OCI-LY3 (cell line): ENCODE measurements around the gene ACOX3.

ENCODE experiments used
- H2AFZ ChIP-seq: fragments of 200-600, 300-600 bp; shearing (Covaris generic); 2 replicates; pipeline ENCODE4 v1.6.0; 2014; ENCODE audit warnings: antibody characterized with exemption, low read depth, low read length
- H3K27ac ChIP-seq: fragments of 200-600, 300-600 bp; sonication (generic); 2 replicates; pipeline ENCODE4 v1.5.1; 2014; ENCODE audit warnings: mild to moderate bottlenecking, low read length, moderate library complexity, mixed read lengths
- H3K27me3 ChIP-seq: fragments of 200-600, 300-600 bp; sonication (generic); 2 replicates; pipeline ENCODE4 v1.6.1; 2014; ENCODE audit warnings: low read depth, low read length, mixed read lengths
- H3K36me3 ChIP-seq: fragments of 200-600, 300-600 bp; sonication (generic); replicated peaks from 2 replicates; pipeline ENCODE3; 2014; ENCODE audit warnings: low read depth, low read length, mixed read lengths
- H3K4me1 ChIP-seq: fragments of 300-600, 200-600 bp; sonication (generic); 2 replicates; pipeline ENCODE4 v1.6.1; 2014; ENCODE audit warnings: low read length, mixed read lengths
- H3K4me2 ChIP-seq: fragments of 200-600, 300-600 bp; sonication (generic); 2 replicates; pipeline ENCODE4 v1.6.1; 2014; ENCODE audit warnings: low read length, mixed read lengths
- H3K4me3 ChIP-seq: fragments of 300-600, 200-600 bp; sonication (generic); 2 replicates; pipeline ENCODE4 v1.5.1; 2014; ENCODE audit warnings: antibody characterized with exemption, mild to moderate bottlenecking, low read length, moderate library complexity
- H3K79me2 ChIP-seq: fragments of 300-600, 200-600 bp; shearing (Covaris generic); 2 replicates; pipeline ENCODE4 v1.6.1; 2014; ENCODE audit warnings: mild to moderate bottlenecking, low read length, mixed read lengths
- H3K9ac ChIP-seq: fragments of 300-600, 200-600 bp; shearing (Covaris generic); 2 replicates; pipeline ENCODE4 v1.6.0; 2014; ENCODE audit warnings: mild to moderate bottlenecking, low read length, moderate library complexity
- H3K9me3 ChIP-seq: fragments of 200-600, 300-600 bp; shearing (Covaris generic); 2 replicates; pipeline ENCODE4 v1.6.1; 2014; ENCODE audit warnings: low read length, mixed read lengths; ENCODE audit not compliant: insufficient read depth
- H4K20me1 ChIP-seq: fragments of 200-600, 300-600 bp; sonication (generic); 2 replicates; pipeline ENCODE4 v1.6.1; 2016; ENCODE audit warnings: low read length, mixed read lengths; ENCODE audit not compliant: insufficient read depth
- CTCF ChIP-seq: fragments of 200-600, 300-600 bp; sonication (generic); IDR thresholded peaks from 2 replicates; pipeline ENCODE4 v1.5.1; 2014; ENCODE audit warnings: antibody characterized with exemption, low read length, low read depth
- EZH2phosphoT487 ChIP-seq: fragments of 200-600 bp; shearing (Covaris generic); IDR thresholded peaks from 2 replicates; pipeline ENCODE4 v1.6.1; 2018; ENCODE audit warnings: antibody characterized with exemption, mixed run types, low read depth

The ACOX3 gene

GRCh38 chr4:8410641-8411271 is 29.8 kb downstream of the ACOX3 start:
- Histone ChIP-seq H2AFZ (no peak overlapping the region), H3K4me1 (no peaks in the 10 kb centered on the region), H4K20me1 (no peaks in the 10 kb centered on the region; the same call in 1 of the 2 replicates), H3K4me2 (no peak overlapping the region), H3K27ac (no peak overlapping the region), H3K79me2 (no peaks in the 10 kb centered on the region), H3K9ac (no peak overlapping the region), H3K36me3 (peaks cover 27% of the 10 kb centered on the region), H3K9me3 (no peaks in the 10 kb centered on the region), H3K4me3 (no peak overlapping the region), H3K27me3 (no peaks in the 10 kb centered on the region)
- TF ChIP-seq EZH2phosphoT487 (no peak), CTCF (peak; percentile 19; the same call in 1 of the 2 replicates)

DNA sequence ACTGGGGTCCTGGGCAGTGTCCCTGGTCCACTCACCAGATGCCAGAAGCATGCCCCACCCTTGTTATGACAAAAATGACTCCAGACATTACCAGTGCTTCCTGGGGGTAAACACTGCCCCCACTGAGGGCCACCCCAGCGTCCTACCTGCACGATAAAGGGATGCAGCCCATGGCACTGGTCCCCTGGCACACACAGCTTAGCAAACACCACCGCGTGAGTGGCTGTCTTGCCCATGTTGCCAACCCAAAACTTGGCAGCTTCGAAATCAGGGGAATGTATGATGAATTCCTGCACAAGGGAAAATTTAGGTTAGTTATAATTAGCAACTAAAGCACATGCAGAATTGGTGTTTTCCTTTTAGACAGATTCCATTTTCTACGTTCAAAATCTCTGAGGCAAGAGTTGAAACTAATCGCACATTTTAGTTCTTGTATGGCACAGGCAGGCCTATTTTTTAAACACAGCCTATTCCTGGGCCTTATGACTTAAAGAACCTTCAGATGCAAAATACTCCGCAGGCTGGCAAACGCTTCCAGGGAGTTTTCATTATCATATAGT is 30.4 kb downstream of the ACOX3 start:
- no peaks in the 10 kb centered on the region for H3K4me1 ChIP-seq
- no peaks in the 10 kb centered on the region; the same call in 1 of the 2 replicates for H4K20me1 ChIP-seq
- no peak overlapping the region for H3K27ac ChIP-seq
- peaks cover 31% of the 10 kb centered on the region for H3K36me3 ChIP-seq
- H3K4me3 ChIP-seq = no peak overlapping the region
- no peaks in the 10 kb centered on the region for H3K79me2 ChIP-seq
- H3K27me3 ChIP-seq = no peaks in the 10 kb centered on the region
- no peaks in the 10 kb centered on the region for H3K9me3 ChIP-seq
- TF ChIP-seq EZH2phosphoT487 (no peak), CTCF (no peak)
- H2AFZ ChIP-seq = no peak overlapping the region
- no peak overlapping the region for H3K4me2 ChIP-seq
- H3K9ac ChIP-seq = no peak overlapping the region

DNA sequence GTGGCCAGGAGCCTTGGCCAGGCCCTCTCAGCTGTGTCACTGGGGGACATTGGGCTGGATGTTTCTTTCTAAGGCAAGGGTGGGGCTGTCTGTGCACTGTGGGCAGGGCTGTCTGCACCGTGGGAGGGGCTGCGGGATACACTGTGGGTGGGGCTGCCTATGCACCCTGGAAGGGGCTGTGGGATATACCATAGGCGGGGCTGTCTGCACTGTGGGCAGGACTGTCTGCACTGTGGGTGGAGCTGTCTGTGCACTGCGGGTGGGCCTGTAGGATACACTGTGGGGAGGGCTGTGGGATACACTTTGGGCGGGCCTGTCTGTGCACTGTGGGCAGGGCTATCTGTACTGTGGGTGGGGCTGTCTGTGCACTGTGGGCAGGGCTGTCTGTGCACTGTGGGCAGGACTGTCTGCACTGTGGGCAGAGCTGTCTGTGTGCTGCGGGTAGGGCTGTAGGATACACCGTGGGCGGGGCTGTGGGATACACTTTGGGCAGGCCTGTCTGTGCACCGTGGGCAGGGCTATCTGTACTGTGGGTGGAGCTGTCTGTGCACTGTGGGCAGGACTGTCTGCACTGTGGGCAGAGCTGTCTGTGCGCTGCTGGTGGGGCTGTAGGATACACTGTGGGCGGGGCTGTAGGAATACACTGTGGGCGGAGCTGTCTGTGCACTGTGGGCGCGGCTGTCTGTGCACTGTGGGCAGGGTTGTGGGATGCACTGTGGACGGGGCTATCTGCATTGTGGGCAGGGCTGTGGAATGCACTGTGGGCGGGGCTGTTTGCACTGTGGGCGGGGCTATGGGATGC is 31.1 kb downstream of the ACOX3 start:
- TF ChIP-seq EZH2phosphoT487 (no peak), CTCF (no peak)
- H2AFZ ChIP-seq = no peak overlapping the region
- H3K4me3 ChIP-seq = no peak overlapping the region
- H3K27ac ChIP-seq = no peak overlapping the region
- H3K9ac ChIP-seq = no peak overlapping the region
- H3K36me3 ChIP-seq = peaks cover 24% of the 10 kb centered on the region
- no peak overlapping the region for H3K4me2 ChIP-seq
- no peaks in the 10 kb centered on the region for H3K4me1 ChIP-seq
- no peaks in the 10 kb centered on the region for H3K79me2 ChIP-seq
- no peaks in the 10 kb centered on the region; the same call in 1 of the 2 replicates for H4K20me1 ChIP-seq
- no peaks in the 10 kb centered on the region for H3K27me3 ChIP-seq
- no peaks in the 10 kb centered on the region for H3K9me3 ChIP-seq

DNA sequence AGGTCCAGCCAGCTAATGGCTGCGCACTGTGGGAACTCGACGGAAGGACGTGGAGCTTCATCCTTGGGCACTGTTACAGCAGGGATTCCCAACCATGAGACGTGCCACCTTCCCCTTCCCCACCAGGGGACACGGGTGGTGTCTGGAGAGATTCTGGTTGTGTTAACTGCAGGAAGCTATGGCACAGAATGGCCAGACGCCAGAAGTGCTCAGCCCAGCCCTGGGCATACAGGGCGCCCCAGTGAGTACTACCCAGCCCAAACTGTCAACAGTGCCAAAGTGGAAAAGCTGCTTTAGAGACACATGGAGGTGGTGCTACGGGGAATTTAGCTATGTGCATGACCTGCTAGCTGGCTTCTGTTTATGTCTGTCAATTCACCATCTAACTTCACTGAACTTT is 32.8 kb downstream of the ACOX3 start:
- TF ChIP-seq CTCF = no peak
- no peak for TF ChIP-seq EZH2phosphoT487
- H3K27me3 ChIP-seq = no peaks in the 10 kb centered on the region
- no peak overlapping the region for H3K9ac ChIP-seq
- H3K4me2 ChIP-seq = no peak overlapping the region
- H3K27ac ChIP-seq = no peak overlapping the region
- no peak overlapping the region for H2AFZ ChIP-seq
- no peaks in the 10 kb centered on the region for H3K9me3 ChIP-seq
- H4K20me1 ChIP-seq = no peaks in the 10 kb centered on the region; the same call in 1 of the 2 replicates
- no peak overlapping the region for H3K4me3 ChIP-seq
- H3K4me1 ChIP-seq = no peaks in the 10 kb centered on the region
- peaks cover 19% of the 10 kb centered on the region for H3K36me3 ChIP-seq
- no peaks in the 10 kb centered on the region for H3K79me2 ChIP-seq
